ENCODE measurements around the gene GPR87. TPM values are rescaled to one million over a fixed set of nuclear protein-coding genes. Genes with fewer than 3 reads are reported as not detected.

The GPR87 gene
- total RNA-seq, 5 donors from 2014 or later (not counting 1 experiment from before 2014, with no cell fraction given): not detected

GRCh38 chr3:151312972-151313371 lies 3.6 kb downstream of the GPR87 start:
- DNase-seq: no peak
- no peak for ATAC-seq (replicated peaks in 1 of 4)
- H3K27me3 ChIP-seq (replicated peaks in 1 of 2; ENCODE audit: control insufficient read depth in 2 of 2, extremely low read depth in 1 of 2, insufficient read depth in 2 of 2, low read length in 1 of 2): no peaks in the 10 kb centered on the region
- no peaks in the 10 kb centered on the region for H3K4me1 ChIP-seq (ENCODE audit: control insufficient read depth in 1 of 2, extremely low read depth in 1 of 2, insufficient read depth in 2 of 2, low read length in 2 of 2)
- no peaks in the 10 kb centered on the region for H3K36me3 ChIP-seq (ENCODE audit: control insufficient read depth in 2 of 2, extremely low read depth in 1 of 2, insufficient read depth in 1 of 2, low read length in 1 of 2)
- H3K27ac ChIP-seq (ENCODE audit: low read length): no peak overlapping the region
- ChIA-PET POLR2A (no interaction called here), CTCF (interaction anchor here in 1 of 2 donors (0.6 kb wide), 1 partner anchor 110 kb away, joined by 3 read pairs; the partner anchor contains the start of gene GPR171)
- H3K27ac Mint-ChIP-seq: no peak overlapping the region
- peaks cover 0 to 5% (median 4%) of the 10 kb centered on the region in 3 donors for H3K4me1 Mint-ChIP-seq
- H3K36me3 Mint-ChIP-seq: no peaks in the 10 kb centered on the region
- H3K27me3 Mint-ChIP-seq: no peaks in the 10 kb centered on the region
- H3K9me3 Mint-ChIP-seq: no peaks in the 10 kb centered on the region
- no peaks in the 10 kb centered on the region for H3K9me3 ChIP-seq
- no peak overlapping the region for H3K4me3 ChIP-seq (ENCODE audit: control insufficient read depth in 1 of 2, extremely low read depth in 1 of 2, low read length in 1 of 2)
- WGBS (ENCODE audit: insufficient coverage): no CpG with 5 or more reads among the region's 3 CpGs
- no peak overlapping the region for H3K4me3 Mint-ChIP-seq

- H3K4me3 Mint-ChIP-seq: no peak overlapping the region
- ChIA-PET CTCF (no interaction called here), POLR2A (no interaction called here)
- ATAC-seq (replicated peaks in 1 of 4): no peak
- H3K4me1 Mint-ChIP-seq: peaks cover 0 to 16% (median 8%) of the 10 kb centered on the region in 3 donors
- H3K36me3 ChIP-seq (ENCODE audit: control insufficient read depth in 2 of 2, extremely low read depth in 1 of 2, insufficient read depth in 1 of 2, low read length in 1 of 2): no peaks in the 10 kb centered on the region
- no peaks in the 10 kb centered on the region for H3K27me3 ChIP-seq (replicated peaks in 1 of 2; ENCODE audit: control insufficient read depth in 2 of 2, extremely low read depth in 1 of 2, insufficient read depth in 2 of 2, low read length in 1 of 2)
- H3K27ac Mint-ChIP-seq: no peak overlapping the region
- no peaks in the 10 kb centered on the region for H3K36me3 Mint-ChIP-seq
- 100% methylated on average over 1 of the region's 2 CpGs for WGBS (ENCODE audit: insufficient coverage)
- H3K27me3 Mint-ChIP-seq: no peaks in the 10 kb centered on the region
- H3K9me3 ChIP-seq: no peaks in the 10 kb centered on the region
- no peak for DNase-seq
- H3K4me1 ChIP-seq (ENCODE audit: control insufficient read depth in 1 of 2, extremely low read depth in 1 of 2, insufficient read depth in 2 of 2, low read length in 2 of 2): no peaks in the 10 kb centered on the region
- no peaks in the 10 kb centered on the region for H3K9me3 Mint-ChIP-seq
- H3K27ac ChIP-seq (ENCODE audit: low read length): no peak overlapping the region
- no peak overlapping the region for H3K4me3 ChIP-seq (ENCODE audit: control insufficient read depth in 1 of 2, extremely low read depth in 1 of 2, low read length in 1 of 2)
Measured at GRCh38 chr3:151309566-151309965, 7.1 kb downstream of the GPR87 start.

- no peak for ATAC-seq (replicated peaks in 1 of 4)
- no peak for DNase-seq
- WGBS (ENCODE audit: insufficient coverage): no CpG with 5 or more reads among the region's 1 CpG
- H3K27me3 ChIP-seq (replicated peaks in 1 of 2; ENCODE audit: control insufficient read depth in 2 of 2, extremely low read depth in 1 of 2, insufficient read depth in 2 of 2, low read length in 1 of 2): no peaks in the 10 kb centered on the region
- H3K9me3 ChIP-seq: no peaks in the 10 kb centered on the region
- Mint-ChIP-seq H3K27ac (no peak overlapping the region), H3K27me3 (peaks cover 5 to 8% of the 10 kb centered on the region in 2 donors), H3K4me1 (peaks cover 0 to 16% (median 8%) of the 10 kb centered on the region in 3 donors), H3K4me3 (no peak overlapping the region), H3K36me3 (no peaks in the 10 kb centered on the region), H3K9me3 (no peaks in the 10 kb centered on the region)
- H3K4me3 ChIP-seq (ENCODE audit: control insufficient read depth in 1 of 2, extremely low read depth in 1 of 2, low read length in 1 of 2): no peak overlapping the region
- ChIA-PET POLR2A (interaction anchor here in 1 of 2 donors (0.7 kb wide), 1 partner anchor 1866 kb away, joined by 3 read pairs; no protein-coding TSS in a partner anchor), CTCF (interaction anchor here (0.6 to 0.7 kb wide), 2 partner anchors 77 to 140 kb away, joined by 3 to 5 read pairs; no protein-coding TSS in a partner anchor)
- H3K4me1 ChIP-seq (ENCODE audit: control insufficient read depth in 1 of 2, extremely low read depth in 1 of 2, insufficient read depth in 2 of 2, low read length in 2 of 2): no peaks in the 10 kb centered on the region
- H3K27ac ChIP-seq (ENCODE audit: low read length): no peak overlapping the region
- no peaks in the 10 kb centered on the region for H3K36me3 ChIP-seq (ENCODE audit: control insufficient read depth in 2 of 2, extremely low read depth in 1 of 2, insufficient read depth in 1 of 2, low read length in 1 of 2)
Measured at GRCh38 chr3:151307583-151308488, 8.8 kb downstream of the GPR87 start.

- no peaks in the 10 kb centered on the region for H3K9me3 Mint-ChIP-seq
- Histone ChIP-seq H3K27ac (ENCODE audit: low read length) (no peak overlapping the region), H3K9me3 (no peaks in the 10 kb centered on the region), H3K36me3 (ENCODE audit: control insufficient read depth in 2 of 2, extremely low read depth in 1 of 2, insufficient read depth in 1 of 2, low read length in 1 of 2) (no peaks in the 10 kb centered on the region), H3K27me3 (replicated peaks in 1 of 2; ENCODE audit: control insufficient read depth in 2 of 2, extremely low read depth in 1 of 2, insufficient read depth in 2 of 2, low read length in 1 of 2) (no peaks in the 10 kb centered on the region), H3K4me3 (ENCODE audit: control insufficient read depth in 1 of 2, extremely low read depth in 1 of 2, low read length in 1 of 2) (no peak overlapping the region), H3K4me1 (ENCODE audit: control insufficient read depth in 1 of 2, extremely low read depth in 1 of 2, insufficient read depth in 2 of 2, low read length in 2 of 2) (no peaks in the 10 kb centered on the region)
- no peak overlapping the region for H3K27ac Mint-ChIP-seq
- CTCF ChIA-PET: interaction anchor here (0.6 to 0.7 kb wide), 2 partner anchors 140 to 155 kb away, joined by 3 read pairs; no protein-coding TSS in a partner anchor
- no peak for DNase-seq
- peaks cover 8 to 11% of the 10 kb centered on the region in 2 donors for H3K27me3 Mint-ChIP-seq
- H3K4me3 Mint-ChIP-seq: no peak overlapping the region
- ATAC-seq (replicated peaks in 1 of 4): no peak
- no peaks in the 10 kb centered on the region for H3K36me3 Mint-ChIP-seq
- POLR2A ChIA-PET: interaction anchor here in 1 of 2 donors (0.6 kb wide), 1 partner anchor 106 kb away, joined by 3 read pairs; no protein-coding TSS in a partner anchor
- peaks cover 0 to 16% (median 8%) of the 10 kb centered on the region in 3 donors for H3K4me1 Mint-ChIP-seq
Measured at GRCh38 chr3:151307131-151307530, 9.5 kb downstream of the GPR87 start.

GRCh38 chr3:151306168-151306810 lies 10.3 kb downstream of the GPR87 start:
- POLR2A ChIA-PET: no interaction called here
- H3K27ac ChIP-seq (ENCODE audit: low read length): no peak overlapping the region
- ATAC-seq (replicated peaks in 1 of 4) (no peak), DNase-seq (no peak)
- Mint-ChIP-seq H3K4me1 (peaks cover 0 to 16% (median 8%) of the 10 kb centered on the region in 3 donors), H3K4me3 (no peak overlapping the region), H3K27ac (no peak overlapping the region), H3K36me3 (no peaks in the 10 kb centered on the region), H3K9me3 (no peaks in the 10 kb centered on the region), H3K27me3 (peaks cover 11 to 12% of the 10 kb centered on the region in 2 donors)
- H3K4me1 ChIP-seq (ENCODE audit: control insufficient read depth in 1 of 2, extremely low read depth in 1 of 2, insufficient read depth in 2 of 2, low read length in 2 of 2): no peaks in the 10 kb centered on the region
- CTCF ChIA-PET: no interaction called here
- H3K36me3 ChIP-seq (ENCODE audit: control insufficient read depth in 2 of 2, extremely low read depth in 1 of 2, insufficient read depth in 1 of 2, low read length in 1 of 2): no peaks in the 10 kb centered on the region
- H3K27me3 ChIP-seq (replicated peaks in 1 of 2; ENCODE audit: control insufficient read depth in 2 of 2, extremely low read depth in 1 of 2, insufficient read depth in 2 of 2, low read length in 1 of 2): no peaks in the 10 kb centered on the region
- H3K9me3 ChIP-seq: no peaks in the 10 kb centered on the region
- no peak overlapping the region for H3K4me3 ChIP-seq (ENCODE audit: control insufficient read depth in 1 of 2, extremely low read depth in 1 of 2, low read length in 1 of 2)
- WGBS (ENCODE audit: insufficient coverage): 100% methylated on average over 3 of the region's 6 CpGs

- ATAC-seq (replicated peaks in 1 of 4): no peak
Measured at GRCh38 chr3:151305775-151306151, 10.9 kb downstream of the GPR87 start.

More at GRCh38 chr3:151305775-151306151, 10.9 kb downstream of the GPR87 start:
- Mint-ChIP-seq H3K4me1 (peaks cover 0 to 16% (median 8%) of the 10 kb centered on the region in 3 donors), H3K27me3 (peaks cover 11 to 14% of the 10 kb centered on the region in 2 donors), H3K9me3 (no peaks in the 10 kb centered on the region), H3K27ac (no peak overlapping the region), H3K4me3 (no peak overlapping the region), H3K36me3 (no peaks in the 10 kb centered on the region)
- Histone ChIP-seq H3K27me3 (replicated peaks in 1 of 2; ENCODE audit: control insufficient read depth in 2 of 2, extremely low read depth in 1 of 2, insufficient read depth in 2 of 2, low read length in 1 of 2) (no peaks in the 10 kb centered on the region), H3K9me3 (no peaks in the 10 kb centered on the region), H3K4me3 (ENCODE audit: control insufficient read depth in 1 of 2, extremely low read depth in 1 of 2, low read length in 1 of 2) (no peak overlapping the region), H3K4me1 (ENCODE audit: control insufficient read depth in 1 of 2, extremely low read depth in 1 of 2, insufficient read depth in 2 of 2, low read length in 2 of 2) (no peaks in the 10 kb centered on the region), H3K36me3 (ENCODE audit: control insufficient read depth in 2 of 2, extremely low read depth in 1 of 2, insufficient read depth in 1 of 2, low read length in 1 of 2) (no peaks in the 10 kb centered on the region), H3K27ac (ENCODE audit: low read length) (no peak overlapping the region)
- POLR2A ChIA-PET: no interaction called here
- WGBS (ENCODE audit: insufficient coverage): no CpG with 5 or more reads among the region's 4 CpGs
- CTCF ChIA-PET: no interaction called here
- no peak for DNase-seq
